B cell (primary cell): ENCODE data around the gene PRDM15.

Experiments used
- EZH2 ChIP-seq: IDR thresholded peaks from 2 replicates; pipeline ENCODE4 v1.6.1; 2012; ENCODE audit warnings: borderline replicate concordance, low read depth, mild to moderate bottlenecking, moderate library complexity, low read length; ENCODE audit not compliant: insufficient read depth, poor library complexity, severe bottlenecking
- TF ChIP-seq, protein P1 (sequence below): fragments of 200-600 bp; IDR thresholded peaks from one replicate; pipeline ENCODE4 v1.8.0; 2022; ENCODE audit warnings: antibody characterized with exemption, mild to moderate bottlenecking

DNA sequence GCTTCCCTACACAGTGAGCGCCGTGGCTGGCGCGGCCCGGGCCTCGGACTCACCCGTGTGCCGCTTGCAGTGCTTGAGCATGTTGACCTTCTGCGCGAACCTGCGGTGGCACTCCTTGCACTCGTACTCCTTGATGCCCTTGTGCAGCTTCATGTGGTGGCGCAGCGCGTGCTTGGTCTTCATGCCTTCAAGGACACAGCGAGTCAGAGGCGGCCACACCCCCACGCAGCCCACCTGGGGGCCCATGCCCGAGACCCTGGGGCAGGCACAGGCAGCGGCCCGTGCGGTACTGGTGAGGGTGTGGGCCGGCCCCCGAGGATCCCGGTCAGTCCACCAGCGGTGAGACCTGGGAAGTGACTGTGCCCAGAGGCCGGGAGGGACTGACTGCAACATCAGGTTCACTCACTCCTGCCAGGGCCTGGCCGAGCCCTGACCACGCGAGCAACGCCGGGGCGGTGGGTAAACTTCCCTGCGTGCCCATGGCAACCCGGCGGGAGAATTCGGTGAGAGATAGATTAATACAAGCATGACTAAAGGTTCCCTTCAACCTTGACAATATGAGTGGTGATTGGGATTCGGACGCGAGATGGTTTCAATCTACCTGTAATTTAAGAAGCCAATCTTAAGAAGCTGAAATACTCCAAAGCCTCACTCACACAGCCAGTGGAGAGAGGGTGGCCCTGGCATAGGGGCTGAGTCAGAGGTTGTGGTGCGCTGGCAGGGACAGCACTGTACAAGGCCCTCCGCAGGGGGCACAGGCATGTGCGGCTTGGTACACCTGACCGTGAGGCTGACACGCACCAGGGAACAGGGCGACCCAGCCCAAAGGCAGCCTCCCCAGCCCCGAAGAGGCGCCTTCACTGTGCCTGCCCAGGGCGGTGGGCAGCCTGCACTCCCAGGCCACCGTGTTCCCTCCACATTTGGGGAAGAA, 63.2 kb downstream of the PRDM15 start:
- TF ChIP-seq, protein P1, sequence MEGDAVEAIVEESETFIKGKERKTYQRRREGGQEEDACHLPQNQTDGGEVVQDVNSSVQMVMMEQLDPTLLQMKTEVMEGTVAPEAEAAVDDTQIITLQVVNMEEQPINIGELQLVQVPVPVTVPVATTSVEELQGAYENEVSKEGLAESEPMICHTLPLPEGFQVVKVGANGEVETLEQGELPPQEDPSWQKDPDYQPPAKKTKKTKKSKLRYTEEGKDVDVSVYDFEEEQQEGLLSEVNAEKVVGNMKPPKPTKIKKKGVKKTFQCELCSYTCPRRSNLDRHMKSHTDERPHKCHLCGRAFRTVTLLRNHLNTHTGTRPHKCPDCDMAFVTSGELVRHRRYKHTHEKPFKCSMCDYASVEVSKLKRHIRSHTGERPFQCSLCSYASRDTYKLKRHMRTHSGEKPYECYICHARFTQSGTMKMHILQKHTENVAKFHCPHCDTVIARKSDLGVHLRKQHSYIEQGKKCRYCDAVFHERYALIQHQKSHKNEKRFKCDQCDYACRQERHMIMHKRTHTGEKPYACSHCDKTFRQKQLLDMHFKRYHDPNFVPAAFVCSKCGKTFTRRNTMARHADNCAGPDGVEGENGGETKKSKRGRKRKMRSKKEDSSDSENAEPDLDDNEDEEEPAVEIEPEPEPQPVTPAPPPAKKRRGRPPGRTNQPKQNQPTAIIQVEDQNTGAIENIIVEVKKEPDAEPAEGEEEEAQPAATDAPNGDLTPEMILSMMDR: no peak
- TF ChIP-seq EZH2: no peak
